Measurements from ENCODE around the gene DUSP18. TPM values are rescaled to one million over a fixed set of nuclear protein-coding genes. Genes with fewer than 3 reads are reported as not detected.
"Not testable (repeated sequence)": the region's sequence is repeated elsewhere in the genome, so short reads cannot be mapped to it uniquely, and the experiment has no call there.

The DUSP18 gene
- 6.8 and 11.9 TPM in 2 replicates for total RNA-seq (2014; rRNA removed)
- 6.5 TPM for polyA plus RNA-seq (2012)

DNA sequence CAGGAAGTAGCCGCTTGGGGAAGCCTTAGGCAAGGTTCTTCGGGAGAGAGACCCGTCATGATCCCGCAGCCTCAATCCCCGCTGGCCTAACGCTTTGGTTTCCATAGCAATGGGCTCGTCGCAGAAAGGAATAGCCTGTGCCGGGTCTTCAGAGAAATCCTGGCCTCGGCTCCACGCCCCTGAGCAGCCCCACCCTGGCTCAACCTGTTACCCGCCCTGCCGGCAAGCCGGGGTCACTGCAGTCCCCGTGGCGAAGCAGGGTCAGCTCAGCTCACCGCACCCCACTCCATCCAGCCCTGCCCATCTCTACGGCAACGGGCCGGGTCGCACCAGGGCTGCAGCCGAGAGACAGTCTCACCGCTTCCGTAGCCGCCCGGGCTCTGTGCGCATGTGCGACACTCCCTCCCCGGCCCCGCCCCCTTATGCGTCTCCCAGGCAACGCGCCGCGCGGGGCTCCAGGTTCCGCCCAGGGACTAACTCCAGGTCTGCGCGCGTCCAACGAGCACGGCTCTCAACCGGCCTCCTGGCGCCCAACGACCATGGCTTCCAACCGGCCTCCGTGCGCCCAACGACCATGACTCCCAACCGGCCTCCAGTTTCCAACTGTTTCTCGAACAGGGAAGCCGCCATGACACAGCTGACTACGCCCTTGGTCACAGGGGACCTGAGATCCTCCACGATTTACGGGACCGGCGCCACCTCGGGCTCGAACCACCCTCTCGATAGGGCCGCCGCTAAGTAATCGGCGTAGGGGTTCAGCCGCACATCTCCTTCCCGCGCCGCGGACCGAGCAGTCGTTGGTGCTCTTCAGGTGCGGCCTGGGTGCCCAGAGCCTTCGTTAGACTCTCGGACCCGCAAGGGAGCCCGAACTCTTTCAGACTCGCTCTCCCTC is at the start of gene DUSP18:
Gene DUSP18, minus strand, starts transcription at position 382 of the 892 bp plus-strand sequence. CDS start 3,872 bp downstream, outside the sequence.
- peak; percentile 89 for DNase-seq (ENCODE audit: low read depth)

GRCh38 chr22:30714062-30714461 is 46.4 kb upstream of the DUSP18 start:
- DNase-seq (ENCODE audit: low read depth): no peak

DNA sequence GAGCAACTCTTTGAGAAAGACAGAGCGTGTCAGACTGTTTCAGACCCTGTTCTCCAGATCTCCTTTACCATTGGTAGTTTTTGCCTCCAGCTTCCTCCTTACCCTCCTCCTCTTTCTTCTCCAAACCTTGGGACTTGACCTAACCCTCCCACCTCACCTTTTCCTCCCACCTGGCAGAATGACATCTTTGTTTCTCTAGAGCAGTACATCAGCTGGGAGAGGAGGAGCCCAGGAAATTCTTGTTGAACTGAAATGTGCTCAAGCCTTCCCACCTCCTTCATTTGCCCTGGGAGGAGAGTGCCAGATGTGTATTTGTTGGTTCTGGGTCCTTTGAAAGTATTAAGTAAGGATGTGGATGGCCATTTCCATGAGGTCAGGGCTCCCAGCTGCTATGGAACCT is 44.4 kb upstream of the DUSP18 start:
- DNase-seq (ENCODE audit: low read depth): no peak

DNA sequence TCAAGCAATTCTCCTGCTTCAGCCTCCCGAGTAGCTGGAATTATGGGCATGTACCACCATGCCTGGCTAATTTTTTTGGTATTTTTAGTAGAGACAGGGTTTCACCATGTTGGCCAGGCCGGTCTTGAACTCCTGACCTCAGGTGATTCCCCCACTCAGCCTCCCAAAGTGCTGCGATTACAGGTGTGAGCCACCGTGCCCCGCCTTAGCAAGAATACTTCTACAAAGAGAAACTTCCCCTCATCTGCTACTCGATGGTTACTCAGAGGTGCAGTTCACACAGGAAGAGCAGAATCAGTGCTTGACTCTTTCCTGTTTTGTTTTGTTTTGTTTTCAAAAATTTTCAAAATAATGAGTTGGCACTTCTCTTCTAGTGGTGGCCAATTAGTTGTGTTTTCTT is 42.3 kb upstream of the DUSP18 start:
- not testable (repeated sequence) for DNase-seq (ENCODE audit: low read depth)

DNA sequence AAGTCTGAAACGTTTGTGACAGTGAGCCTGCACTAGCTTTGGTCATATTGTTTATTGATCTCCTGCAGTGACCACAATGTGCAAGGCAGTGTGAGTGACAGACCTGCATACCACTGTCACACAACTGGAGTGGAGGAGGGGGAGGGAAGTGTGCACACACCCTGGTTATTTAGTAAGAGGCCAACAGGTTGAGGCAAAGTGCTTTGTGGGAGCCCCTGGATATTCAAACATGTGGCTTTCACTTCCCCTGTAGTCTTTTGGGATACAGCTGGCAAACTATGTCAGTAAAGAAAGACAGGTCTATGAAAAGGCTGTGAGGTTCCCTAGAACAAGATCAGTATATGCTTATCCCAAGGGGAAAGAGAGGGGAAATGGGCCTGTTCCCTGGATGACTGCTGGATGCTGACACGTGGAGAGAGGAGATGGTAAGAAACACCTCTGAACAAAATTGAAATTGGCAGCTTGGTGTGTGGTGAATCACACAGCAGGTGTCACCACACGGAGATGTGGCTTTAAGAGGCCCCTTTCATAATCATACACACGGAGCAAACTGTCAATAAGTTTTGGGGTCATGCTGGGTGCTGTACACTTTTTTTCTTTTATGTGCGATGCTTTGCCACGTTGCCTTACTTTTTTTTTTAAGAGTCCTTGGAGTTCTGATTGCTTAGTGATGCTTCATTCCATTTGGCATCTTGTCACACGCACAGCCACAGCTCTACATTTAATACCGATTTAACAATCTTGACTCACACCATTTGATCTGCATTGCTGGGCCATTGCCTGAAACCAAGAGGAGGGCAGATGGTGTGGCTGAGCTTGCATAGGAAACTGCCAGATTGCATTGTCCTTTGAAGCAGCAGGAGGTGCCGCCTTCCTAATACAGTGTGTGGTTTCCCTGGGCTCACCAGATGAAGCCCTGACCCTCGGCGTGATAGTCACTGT is 38.3 kb upstream of the DUSP18 start:
- DNase-seq (ENCODE audit: low read depth): peak; percentile 95

GRCh38 chr22:30704978-30705377 is 37.3 kb upstream of the DUSP18 start:
- DNase-seq (ENCODE audit: low read depth): no peak

GRCh38 chr22:30702856-30703255 is 35.2 kb upstream of the DUSP18 start:
- no peak for DNase-seq (ENCODE audit: low read depth)

DNA sequence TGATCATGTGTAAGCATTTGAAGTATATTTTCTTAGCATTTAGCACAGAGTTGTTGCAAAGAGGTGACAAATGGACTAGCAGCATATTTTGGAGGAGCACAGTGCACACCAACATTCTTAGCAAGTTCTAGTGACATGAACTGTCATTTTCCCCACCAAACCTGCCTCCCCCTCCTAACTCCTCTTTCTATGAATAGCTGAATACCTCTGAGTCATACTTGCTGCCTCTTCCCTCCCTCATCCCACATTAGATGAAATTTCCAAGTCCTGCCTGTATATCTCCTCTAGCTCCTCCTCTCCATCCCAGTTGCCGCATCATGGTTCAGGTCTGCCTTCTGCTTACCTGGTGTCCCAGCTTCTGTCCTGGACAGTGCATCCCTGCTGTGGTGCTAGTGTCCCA is 34.2 kb upstream of the DUSP18 start:
- peak; percentile 57 for DNase-seq (ENCODE audit: low read depth)

- no peak for DNase-seq (ENCODE audit: low read depth)
Observed at GRCh38 chr22:30697975-30698374, 30.3 kb upstream of the DUSP18 start.

DNA sequence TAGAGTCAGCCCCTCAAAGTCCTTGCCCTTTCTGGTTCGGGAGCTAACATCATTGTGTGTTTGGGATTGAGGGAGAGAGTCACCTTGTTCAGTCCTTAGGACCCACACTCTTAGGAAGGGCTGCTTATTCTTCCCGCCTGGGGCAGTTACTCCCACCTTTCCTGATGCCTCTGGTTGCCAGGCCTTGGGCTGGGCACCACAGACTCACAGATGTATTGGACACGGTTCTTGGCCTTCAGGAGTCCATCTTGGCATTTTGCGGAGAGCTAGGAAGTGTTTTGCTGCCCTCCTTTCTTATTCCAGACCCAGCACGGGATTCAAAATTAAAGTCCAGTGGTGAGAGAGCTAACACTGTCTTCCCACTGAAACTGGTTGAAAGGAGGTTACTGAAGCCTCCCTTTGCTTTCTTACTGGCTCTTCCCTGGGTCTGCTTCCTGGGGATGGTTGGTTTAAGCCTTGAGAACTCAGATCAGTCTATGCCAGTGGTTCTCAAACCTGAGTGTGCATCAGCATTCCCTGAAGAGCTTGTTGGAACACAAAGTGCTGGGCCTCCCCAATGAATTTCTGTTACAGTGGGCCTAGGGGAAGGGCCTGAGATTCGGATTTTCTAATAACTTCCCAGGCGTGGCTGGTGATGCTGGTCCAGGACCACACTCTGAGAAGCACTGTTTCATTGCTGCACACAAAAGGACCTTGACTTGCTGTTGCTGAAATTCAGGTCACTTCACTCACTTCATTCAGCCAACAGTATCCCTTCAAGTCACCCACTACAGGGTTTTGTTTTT is 28.4 kb upstream of the DUSP18 start:
- DNase-seq (ENCODE audit: low read depth): no peak

- no peak for DNase-seq (ENCODE audit: low read depth)
Observed at GRCh38 chr22:30695351-30695851, 27.7 kb upstream of the DUSP18 start.

DNA sequence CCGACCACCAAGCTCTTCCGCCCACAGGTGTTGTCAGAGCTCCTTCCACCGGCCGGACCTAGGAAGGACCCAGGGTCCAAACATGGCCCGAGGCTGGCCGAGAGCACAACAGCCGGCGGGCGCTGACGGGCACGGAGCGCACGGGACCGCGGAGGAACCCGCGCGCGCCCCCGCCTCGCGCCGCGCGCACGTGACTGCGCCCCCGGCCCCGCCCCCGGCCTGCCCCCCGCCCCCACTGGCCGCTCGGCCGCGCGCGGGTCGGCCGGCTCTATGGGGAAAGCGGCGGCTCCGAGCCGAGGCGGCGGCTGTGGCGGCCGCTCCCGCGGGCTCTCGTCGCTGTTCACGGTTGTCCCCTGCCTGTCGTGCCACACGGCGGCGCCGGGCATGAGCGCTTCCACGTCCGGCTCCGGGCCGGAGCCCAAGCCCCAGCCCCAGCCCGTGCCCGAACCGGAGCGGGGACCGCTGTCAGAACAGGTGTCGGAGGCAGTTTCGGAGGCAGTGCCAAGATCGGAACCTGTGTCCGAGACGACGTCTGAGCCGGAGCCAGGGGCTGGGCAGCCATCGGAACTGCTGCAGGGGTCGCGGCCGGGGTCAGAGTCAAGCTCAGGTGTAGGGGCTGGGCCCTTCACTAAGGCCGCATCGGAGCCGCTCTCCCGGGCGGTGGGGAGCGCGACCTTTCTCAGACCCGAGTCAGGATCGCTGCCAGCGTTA is 27.1 kb upstream of the DUSP18 start, which contains the start of gene OSBP2:
Gene OSBP2, plus strand, starts transcription at position 235 of the 711 bp plus-strand sequence. Its CDS starts 36 bp downstream, at position 271.
- no peak for DNase-seq (ENCODE audit: low read depth)

GRCh38 chr22:30694171-30694639 is 26.5 kb upstream of the DUSP18 start:
- no peak for DNase-seq (ENCODE audit: low read depth)

- no peak for DNase-seq (ENCODE audit: low read depth)
Observed at GRCh38 chr22:30691204-30691603, 23.5 kb upstream of the DUSP18 start.

- no peak for DNase-seq (ENCODE audit: low read depth)
Observed at GRCh38 chr22:30689622-30690021, 21.9 kb upstream of the DUSP18 start.

GRCh38 chr22:30687358-30687757 is 19.7 kb upstream of the DUSP18 start:
- no peak for DNase-seq (ENCODE audit: low read depth)

DNA sequence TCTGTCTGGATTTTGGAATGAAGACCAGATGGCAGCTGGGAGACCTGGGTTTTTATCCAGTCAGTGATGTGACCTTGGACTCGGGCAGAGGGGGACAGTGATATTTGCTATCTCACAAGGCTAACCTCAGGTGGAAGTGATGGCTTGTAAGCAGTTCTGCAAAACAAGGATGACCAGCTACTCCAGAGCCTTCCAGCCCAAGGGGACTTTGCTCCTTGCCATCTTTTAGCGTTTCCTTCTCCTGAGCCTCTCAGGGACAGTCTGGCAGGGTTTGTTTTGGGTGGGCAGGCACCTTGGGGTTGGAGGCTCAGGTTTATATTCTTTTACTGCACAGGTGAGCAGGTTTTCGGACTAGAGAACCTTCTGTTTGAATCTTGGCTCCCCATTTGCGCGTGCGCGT is 17.5 kb upstream of the DUSP18 start:
- no peak for DNase-seq (ENCODE audit: low read depth)

- DNase-seq (ENCODE audit: low read depth): no peak
Observed at GRCh38 chr22:30681831-30682230, 14.2 kb upstream of the DUSP18 start.

GRCh38 chr22:30680991-30681770 is 13.5 kb upstream of the DUSP18 start:
- DNase-seq (ENCODE audit: low read depth): no peak
